Tongue (tissue), 2 donors: Measurements from ENCODE around the gene TEP1. TPM values are rescaled to one million over a fixed set of nuclear protein-coding genes. Genes with fewer than 3 reads are reported as not detected.
"Not testable (repeated sequence)": the region's sequence is repeated elsewhere in the genome, so short reads cannot be mapped to it uniquely, and the experiment has no call there.

Experiments
- DNase-seq: peaks from one replicate; pipeline ENCODE4 v3.0.0-alpha.2; 2015
- total RNA-seq: library from RNA; depleted of rRNA; stranded (reverse); fragments of >200 nt; gene quantifications from one replicate; pipeline ENCODE4 v1.2.3, GENCODE V29; 2014

Gene TEP1
- total RNA-seq, 1 donor from 2014 or later = 13.3 TPM

DNA sequence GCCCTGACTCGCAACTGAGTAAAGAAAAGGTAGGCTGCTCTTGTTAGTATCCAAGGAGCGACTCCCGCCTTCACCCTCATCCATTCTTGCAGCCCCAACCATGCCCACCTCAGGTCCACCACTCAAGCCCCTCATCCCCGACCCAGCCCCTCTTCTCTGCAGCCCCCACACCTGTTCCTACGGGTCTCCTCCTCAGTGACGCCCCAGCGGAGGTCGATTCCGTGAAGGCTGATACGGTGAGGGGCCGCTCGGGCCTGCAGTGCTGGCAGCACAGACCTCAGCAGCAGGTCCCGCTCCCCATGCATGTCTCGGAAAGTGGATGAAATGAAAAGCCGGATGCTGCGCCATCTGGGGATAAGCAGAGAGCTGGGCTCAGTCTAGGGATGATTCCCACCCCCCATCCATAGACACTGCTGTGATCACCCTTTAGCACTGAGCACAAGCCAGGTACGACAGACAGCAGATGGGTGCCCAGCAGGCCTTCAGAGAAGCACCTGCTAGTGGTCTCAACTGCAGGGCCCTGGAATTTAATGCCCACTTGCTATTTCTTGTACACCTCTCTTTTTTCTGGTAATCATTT is 26.9 kb downstream of the TEP1 start:
- DNase-seq = no peak

- DNase-seq = no peak
Measured at GRCh38 chr14:20384886-20385285, 28.4 kb downstream of the TEP1 start.

DNA sequence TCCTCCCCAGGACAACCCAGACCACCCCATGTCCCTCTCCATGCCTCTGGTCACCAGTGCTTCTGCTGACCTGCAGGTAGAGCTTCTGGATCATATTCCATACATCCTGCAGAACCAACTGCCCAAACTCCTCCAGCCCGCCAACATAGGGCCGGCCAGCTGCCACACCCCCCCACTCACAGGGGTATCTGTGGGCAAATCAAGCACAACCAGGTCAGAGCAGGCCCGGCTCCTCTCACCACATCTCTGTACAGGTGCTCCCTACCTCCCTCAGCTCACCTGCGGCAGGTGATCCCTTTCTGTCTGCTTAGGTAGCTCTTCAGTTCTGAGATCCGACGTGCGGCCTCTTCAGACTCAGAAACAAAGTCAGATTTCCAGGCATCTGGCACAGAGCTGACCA is 29.0 kb downstream of the TEP1 start:
- no peak for DNase-seq

GRCh38 chr14:20383636-20384035 is 29.7 kb downstream of the TEP1 start:
- DNase-seq = no peak

GRCh38 chr14:20383032-20383431 is 30.3 kb downstream of the TEP1 start:
- no peak for DNase-seq

DNA sequence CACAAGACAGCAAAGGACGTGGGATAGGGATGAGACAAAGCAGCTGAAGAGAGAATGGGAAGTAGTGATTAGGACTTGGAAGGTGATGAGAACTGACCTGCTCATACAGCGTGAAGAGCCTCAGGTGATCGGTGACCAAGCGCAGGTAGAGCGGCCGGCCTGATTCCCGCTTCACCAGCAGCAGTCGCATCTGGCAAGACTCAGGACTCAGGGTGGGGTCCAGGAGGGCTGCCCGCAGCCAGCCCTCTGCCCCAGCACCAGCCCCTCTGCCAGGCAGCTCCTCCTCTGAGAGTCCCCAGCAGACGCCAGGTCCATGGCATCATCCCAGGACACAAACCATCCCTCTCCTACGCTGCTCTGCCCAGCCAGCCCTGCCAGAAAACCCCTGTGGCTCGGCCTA is 30.8 kb downstream of the TEP1 start:
- no peak for DNase-seq

DNA sequence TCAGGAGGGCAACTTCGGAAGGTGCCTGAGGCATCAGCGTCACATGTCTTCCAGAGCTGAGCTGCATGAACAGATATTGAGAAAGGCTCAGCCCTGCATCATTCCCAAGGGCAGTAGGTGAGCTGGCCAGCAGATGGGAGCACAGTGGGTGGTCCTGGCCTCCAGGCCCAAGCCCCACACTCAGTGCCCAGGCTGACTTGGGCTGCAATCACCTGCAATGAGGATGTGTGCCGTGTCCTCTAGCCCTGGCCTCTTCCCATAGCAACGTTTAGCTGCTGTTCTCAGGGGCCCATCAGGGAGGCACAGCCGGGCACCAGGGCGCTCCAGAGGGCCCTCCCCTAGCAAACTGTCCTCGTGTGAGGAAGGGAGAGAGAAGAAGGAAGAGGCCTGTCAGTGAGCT is 32.0 kb downstream of the TEP1 start:
- DNase-seq = no peak

GRCh38 chr14:20380681-20381080 is 32.6 kb downstream of the TEP1 start:
- DNase-seq = no peak

DNA sequence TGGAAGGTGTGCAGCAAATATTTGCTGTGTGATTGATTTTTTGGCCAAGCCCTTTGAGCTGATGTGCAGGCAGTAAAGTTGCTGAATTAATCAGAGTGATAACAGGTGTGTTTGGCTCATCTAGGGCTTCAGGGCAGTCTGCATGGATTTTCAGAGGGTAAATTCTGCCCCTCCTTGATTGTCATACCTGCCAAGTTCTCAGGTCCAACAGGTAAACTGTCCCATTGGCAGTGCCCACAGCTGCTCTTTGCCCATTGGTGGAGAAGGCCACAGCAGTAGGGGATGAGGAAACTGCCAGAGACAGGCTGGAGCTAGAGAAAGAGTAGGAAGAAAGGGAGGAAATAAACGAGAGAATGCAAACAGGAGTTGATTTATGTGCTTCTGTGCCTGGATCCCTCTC is 33.6 kb downstream of the TEP1 start:
- DNase-seq = no peak

- no peak for DNase-seq
Measured at GRCh38 chr14:20377171-20377570, 36.1 kb downstream of the TEP1 start.

- peak; percentile 37 for DNase-seq
Measured at GRCh38 chr14:20376071-20376588, 37.2 kb downstream of the TEP1 start.

DNA sequence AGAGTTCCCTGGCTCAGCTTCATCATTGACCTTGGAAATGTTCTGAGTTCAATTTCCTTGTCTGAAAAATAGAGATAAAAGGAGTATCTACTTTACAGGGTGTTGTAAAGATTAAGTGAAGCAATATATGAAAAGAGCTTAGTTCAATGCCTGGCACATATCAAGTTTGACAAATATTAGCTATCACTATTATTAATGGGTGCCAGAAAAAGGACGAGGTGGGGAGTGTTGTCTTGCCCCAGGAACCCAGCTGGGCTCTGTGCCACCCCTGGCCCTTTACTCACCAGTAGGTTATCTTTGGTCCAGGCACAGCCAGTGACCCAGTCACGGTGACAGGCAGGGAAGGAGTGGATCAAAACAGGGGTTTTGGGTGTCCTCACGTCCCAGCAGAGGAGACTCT is 37.8 kb downstream of the TEP1 start:
- DNase-seq = no peak

DNA sequence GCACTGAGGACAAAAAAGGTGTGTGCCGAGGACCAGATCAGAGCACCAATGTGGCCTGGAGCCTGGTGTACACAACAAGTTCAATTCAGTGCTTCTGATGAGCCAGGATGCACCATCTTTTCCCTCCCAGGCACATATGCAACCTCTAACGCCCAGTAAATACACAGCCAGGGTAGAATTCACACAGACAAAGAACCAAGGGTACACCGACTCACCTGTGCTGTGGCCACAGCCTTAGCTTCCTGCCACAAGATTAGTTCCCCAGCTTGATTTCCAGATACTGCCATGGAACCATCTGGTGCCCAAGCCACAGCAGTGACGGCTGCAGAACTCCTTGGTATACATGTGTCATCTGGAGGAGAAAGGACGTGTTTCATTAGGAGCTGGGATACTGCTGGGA is 40.5 kb downstream of the TEP1 start:
- DNase-seq = no peak

- DNase-seq = no peak
Measured at GRCh38 chr14:20365928-20366327, 47.4 kb downstream of the TEP1 start.

DNA sequence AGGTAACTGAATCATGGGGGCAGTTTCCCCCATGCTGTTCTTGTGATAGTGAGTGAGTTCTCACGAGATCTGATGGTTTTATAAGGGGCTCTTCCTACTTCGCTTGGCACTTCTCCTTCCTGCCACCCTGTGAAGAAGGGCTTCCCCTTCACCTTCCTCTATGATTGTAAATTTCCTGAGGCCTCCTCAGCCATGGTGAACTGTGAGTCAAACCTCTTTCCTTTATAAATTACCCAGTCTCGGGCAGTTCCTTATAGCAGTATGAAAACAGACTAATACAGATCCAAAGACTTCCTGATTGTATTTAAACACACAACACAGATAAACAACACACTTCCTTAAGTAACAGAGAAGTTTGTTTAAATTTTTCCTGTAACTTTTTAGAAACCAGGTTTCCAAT is 54.8 kb downstream of the TEP1 start:
- DNase-seq = not testable (repeated sequence)

DNA sequence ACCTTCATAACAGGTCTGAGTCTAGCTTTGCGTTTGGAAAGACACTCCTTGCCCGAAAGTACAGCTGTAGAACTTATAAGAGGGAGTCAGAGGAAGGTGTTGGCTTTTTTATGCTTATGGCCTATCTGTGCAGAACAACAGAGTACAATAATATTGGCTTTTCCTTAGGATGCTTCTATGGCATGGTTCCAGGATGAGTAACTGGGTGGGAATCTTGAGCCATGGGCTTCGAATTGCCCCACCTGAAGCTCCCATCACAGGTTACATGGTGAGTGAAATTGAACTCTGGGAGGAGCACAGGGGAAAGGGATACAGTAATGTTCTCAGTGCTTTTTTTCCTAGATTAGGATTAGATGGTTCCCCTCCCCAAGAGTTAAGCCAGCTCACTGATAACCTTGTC is 56.9 kb downstream of the TEP1 start:
- no peak for DNase-seq

DNA sequence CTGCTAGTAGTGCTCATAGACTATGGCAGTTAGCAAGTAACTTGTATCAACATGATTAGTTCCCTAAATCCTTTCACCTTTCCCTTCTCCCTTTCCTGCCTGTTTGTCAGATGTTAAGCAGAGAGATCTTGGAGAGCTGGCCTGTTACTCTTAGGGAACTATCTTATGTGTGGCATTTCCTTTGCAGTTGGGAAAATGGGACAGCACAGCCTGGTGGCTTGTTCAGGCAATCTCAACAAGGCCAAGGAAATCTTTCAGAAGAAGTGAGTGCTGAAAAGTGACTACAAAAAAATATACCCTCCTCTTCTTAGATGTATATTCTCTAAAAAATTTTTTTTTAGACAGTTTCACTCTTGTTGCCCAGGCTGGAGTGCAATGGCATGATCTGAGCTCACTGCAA is 62.4 kb downstream of the TEP1 start:
- DNase-seq = no peak

- DNase-seq = no peak
Measured at GRCh38 chr14:20350282-20350681, 63.0 kb downstream of the TEP1 start.

GRCh38 chr14:20347747-20348146 is 65.6 kb downstream of the TEP1 start:
- DNase-seq = no peak

DNA sequence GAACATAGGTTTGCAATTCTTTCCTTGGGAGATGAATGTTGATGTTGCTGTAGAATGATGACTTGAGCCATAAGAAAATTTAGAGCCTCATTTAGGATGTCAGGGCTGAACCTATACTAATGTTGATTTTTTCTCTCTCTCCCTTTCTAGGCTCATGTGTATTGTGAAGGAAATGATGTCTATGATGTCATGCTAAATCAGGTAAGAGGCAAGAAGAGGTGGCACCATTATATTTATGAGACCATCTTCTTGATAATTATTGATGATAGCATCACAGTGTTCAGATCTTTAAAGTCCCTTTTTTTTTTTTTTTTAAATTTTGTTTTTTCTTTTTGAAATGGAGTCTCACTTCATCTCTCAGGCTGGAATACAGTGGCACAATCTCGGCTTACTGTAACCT is 66.6 kb downstream of the TEP1 start:
- no peak for DNase-seq

DNA sequence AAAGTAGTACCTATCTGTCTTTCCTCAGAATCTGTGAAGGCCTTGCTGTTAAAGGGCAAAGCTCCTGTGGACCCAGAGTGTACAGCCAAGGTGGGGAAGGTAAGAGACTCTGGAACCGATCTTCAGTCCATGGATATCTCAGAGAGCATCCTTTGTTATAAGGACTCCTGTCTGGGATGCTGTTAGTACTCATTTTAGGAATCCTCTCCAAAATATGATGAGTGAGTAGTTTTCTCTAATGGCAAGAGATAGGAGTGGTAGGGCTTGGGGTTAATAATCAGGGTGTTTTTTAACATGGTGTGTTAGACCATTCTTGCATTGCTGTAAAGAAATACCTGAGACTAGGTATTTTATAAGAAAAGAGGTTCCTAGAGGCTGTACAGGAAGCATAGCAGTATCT is 67.9 kb downstream of the TEP1 start:
- no peak for DNase-seq

DNA sequence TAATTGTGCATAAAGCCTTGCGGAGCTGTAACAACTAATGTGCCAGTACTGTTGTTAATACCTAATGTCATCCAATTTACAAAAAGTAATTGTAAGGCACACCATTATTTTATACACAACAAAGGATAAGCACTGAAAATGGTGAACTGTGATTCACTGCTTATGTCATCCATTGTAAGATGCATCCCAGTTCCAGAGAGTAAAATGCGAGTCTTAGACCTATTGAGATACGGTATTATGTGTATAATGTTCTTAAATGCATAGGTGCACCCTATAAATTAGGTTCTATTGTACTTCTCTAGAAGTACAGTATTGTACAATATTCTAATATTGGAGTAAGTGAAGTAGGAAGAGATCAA is 69.5 kb downstream of the TEP1 start:
- peak; percentile 65 for DNase-seq

DNA sequence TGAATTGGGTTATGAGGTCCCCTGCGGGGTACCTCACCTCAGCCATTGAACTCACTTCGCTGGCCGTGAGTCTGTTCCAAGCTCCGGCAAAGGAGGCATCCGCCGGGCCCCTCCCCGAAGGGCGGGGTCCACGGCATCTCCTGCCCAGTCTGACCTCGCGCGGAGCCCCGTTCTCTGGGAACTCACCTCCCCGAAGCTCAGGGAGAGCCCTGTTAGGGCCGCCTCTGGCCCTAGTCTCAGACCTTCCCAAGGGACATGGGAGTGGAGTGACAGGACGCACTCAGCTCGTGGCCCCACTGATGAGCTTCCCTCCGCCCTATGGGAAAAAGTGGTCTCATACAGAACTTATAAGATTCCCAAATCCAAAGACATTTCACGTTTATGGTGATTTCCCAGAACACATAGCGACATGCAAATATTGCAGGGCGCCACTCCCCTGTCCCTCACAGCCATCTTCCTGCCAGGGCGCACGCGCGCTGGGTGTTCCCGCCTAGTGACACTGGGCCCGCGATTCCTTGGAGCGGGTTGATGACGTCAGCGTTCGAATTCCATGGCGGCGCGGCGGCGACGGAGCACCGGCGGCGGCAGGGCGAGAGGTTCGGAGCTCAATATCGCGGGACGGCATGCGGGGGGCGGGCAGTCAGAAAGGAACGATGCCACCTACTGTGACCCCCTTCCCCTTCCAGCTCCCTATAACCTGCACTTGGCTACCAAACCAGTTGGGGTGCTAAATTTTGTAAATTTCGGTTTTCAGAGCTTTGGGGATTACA is 70.0 kb downstream of the TEP1 start, which contains the start of gene PARP2:
Gene PARP2 (plus strand): TSS at position 544 of the 770 bp plus-strand sequence. CDS start 7 bp downstream, at position 551.
- DNase-seq = peak; percentile 100

DNA sequence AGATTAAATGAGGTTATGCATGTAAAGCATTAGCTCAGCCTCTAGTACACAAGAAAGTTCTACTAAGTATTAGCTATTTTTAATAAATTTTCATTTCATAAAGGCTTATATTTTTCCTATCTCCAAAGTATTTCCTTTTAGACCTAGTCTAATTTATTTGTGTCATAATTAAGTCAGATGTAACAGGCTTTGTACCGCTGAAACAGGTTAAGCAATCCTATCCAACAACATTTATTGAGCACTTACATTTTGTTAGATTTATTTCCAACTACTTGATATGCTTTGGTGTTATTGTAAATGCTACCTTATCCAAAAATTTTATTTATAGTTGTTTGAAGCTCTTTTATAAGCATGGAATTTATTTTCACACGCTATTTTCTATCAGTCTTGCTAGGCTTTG is 71.7 kb downstream of the TEP1 start:
- no peak for DNase-seq
